Spleen (tissue), 11 donors: Measurements from ENCODE around the gene MEGF6. TPM values are rescaled to one million over a fixed set of nuclear protein-coding genes. Genes with fewer than 3 reads are reported as not detected.

Experiments used
- DNase-seq: peaks from one replicate; pipeline ENCODE4 v3.0.0-alpha.2; 2020
- H3K27ac ChIP-seq, 8 donors: fragments of 200-600 bp; sonication (generic) in 7 of 8; 1 replicate in 4 of 8; 2 replicates in 4 of 8; pipeline versions ENCODE4 v1.5.0 to v1.8.0; 2016 to 2021; ENCODE audit warnings: inconsistent platforms in 4 of 8, mild to moderate bottlenecking in 4 of 8, moderate library complexity in 1 of 8
- H3K27me3 ChIP-seq, 7 donors: fragments of 200-600 bp; sonication (generic) in 6 of 7; replicated peaks in 1 of 7; 1 replicate in 4 of 7; 2 replicates in 3 of 7; pipeline versions ENCODE4 v1.5.0 to v1.8.0; 2016 to 2021; ENCODE audit warnings: inconsistent platforms in 3 of 7, mild to moderate bottlenecking in 1 of 7
- H3K36me3 ChIP-seq, 6 donors: fragments of 200-600 bp; sonication (generic) in 5 of 6; 1 replicate in 4 of 6; 2 replicates in 2 of 6; pipeline versions ENCODE4 v1.5.0 to v1.8.0; 2016 to 2021; ENCODE audit warnings: inconsistent platforms in 2 of 6
- H3K4me1 ChIP-seq, 6 donors: fragments of 200-600 bp; sonication (generic) in 5 of 6; 1 replicate in 3 of 6; 2 replicates in 3 of 6; pipeline versions ENCODE4 v1.5.0 to v1.8.0; 2016 to 2021; ENCODE audit warnings: inconsistent platforms in 3 of 6
- H3K4me3 ChIP-seq, 8 donors: fragments of 200-600 bp; sonication (generic) in 7 of 8; 1 replicate in 4 of 8; 2 replicates in 4 of 8; pipeline versions ENCODE4 v1.5.0 to v1.8.0; 2016 to 2021; ENCODE audit warnings: inconsistent platforms in 4 of 8, mild to moderate bottlenecking in 4 of 8, moderate library complexity in 2 of 8
- H3K9me3 ChIP-seq, 8 donors: fragments of 200-600 bp; sonication (generic) in 7 of 8; 1 replicate in 4 of 8; 2 replicates in 4 of 8; pipeline versions ENCODE4 v1.5.0 to v1.8.0; 2016 to 2021; ENCODE audit warnings: inconsistent platforms in 4 of 8
- CTCF ChIP-seq, 11 experiments: fragments of 200-600 bp in 7 of 11; fragments of 450-650 bp in 4 of 11; sonication (generic) in 4 of 11; IDR thresholded peaks in 8 of 11; conservative IDR thresholded peaks in 3 of 11; 1 replicate in 7 of 11; 2 replicates in 4 of 11; pipeline versions ENCODE4 v1.4.0 to v1.8.0; 2016 to 2021; ENCODE audit warnings: antibody characterized with exemption in 11 of 11, inconsistent platforms in 4 of 11, mild to moderate bottlenecking in 1 of 11
- POLR2A ChIP-seq, 3 donors: fragments of 450-650 bp; IDR thresholded peaks; one replicate each; pipeline ENCODE4 v1.5.1; 2017; ENCODE audit warnings: antibody characterized with exemption in 3 of 3, mild to moderate bottlenecking in 1 of 3
- POLR2AphosphoS5 ChIP-seq, 3 donors: sonication (generic); formaldehyde crosslinking; IDR thresholded peaks; one replicate each; pipeline ENCODE4 v1.5.1; 2017; ENCODE audit warnings: antibody characterized with exemption in 3 of 3
- WGBS, 5 donors: extraction: QIAGEN DNeasy Blood & Tissue Kit in 3 of 5; methylation state at CpG; one replicate each; pipeline versions ENCODE4 v1.1.5 to v1.1.7; 2013 to 2018; 5-methylcytosine and 5-hydroxymethylcytosine counted together
- intact Hi-C: fragments of 100-400 bp; cut with DNase I; formaldehyde crosslinking; loops from one replicate; pipeline ENCODE4 v1.15.0; 2023; ENCODE audit warnings: low total_unique reads
- polyA plus RNA-seq, 3 donors: library from polyadenylated mRNA; stranded (reverse); fragments of 200-250 nt; gene quantifications; one replicate each; pipeline ENCODE4 v1.2.1, GENCODE V29; 2013
- total RNA-seq, 7 donors: library from RNA; depleted of rRNA in 3 of 7; stranded (reverse); fragments of >200 nt in 3 of 7; fragmentation: NEBNext Ultra II Directional in 4 of 7; extraction: Animal tissue kit (Norgen Biotek cat#: 25700) in 4 of 7; gene quantifications; one replicate each; pipeline versions ENCODE4 v1.1.0 to v1.2.1, GENCODE V29; 2016 to 2021
- donor health status: healthy with polysubstance abuse.
- donor health status: DM: no; HTN: no; CAD: no; lungs with moderate emphysema.
- donor health status: DM: no; HTN: no; CAD: no.
- donor health status: Bipolar disorder and iron deficiency.
- donor health status: healthy.
- donor health status: DM: no; HTN: no; CAD: no.
- donor health status: DM: yes; HTN: yes; CAD: no.

MEGF6 gene
- total and polyA plus RNA-seq, 10 donors: 8.7 to 39.5 (median 20.3) TPM

- intact Hi-C loops: no loop called here
- Histone ChIP-seq H3K27me3 (peaks cover 0 to 46% (median 0%) of the 10 kb centered on the region in 7 donors), H3K36me3 (no peaks in the 10 kb centered on the region), H3K4me3 (no peak overlapping the region), H3K27ac (no peak overlapping the region), H3K4me1 (peaks cover 0 to 22% (median 3%) of the 10 kb centered on the region in 6 donors), H3K9me3 (no peaks in the 10 kb centered on the region)
- no peak for DNase-seq
- TF ChIP-seq POLR2A (IDR thresholded peaks at IDR 0.05): no peak
- 79 to 91% (median 81%) methylated on average over 19 to 29 of the region's 29 CpGs for WGBS, 5 donors
Observed at GRCh38 chr1:3603571-3604467, 7.5 kb downstream of the MEGF6 start.

GRCh38 chr1:3603156-3603555 lies 8.2 kb downstream of the MEGF6 start:
- peaks cover 0 to 46% (median 4%) of the 10 kb centered on the region in 7 donors for H3K27me3 ChIP-seq
- H3K9me3 ChIP-seq: no peaks in the 10 kb centered on the region
- H3K4me3 ChIP-seq: no peak overlapping the region
- H3K36me3 ChIP-seq: no peaks in the 10 kb centered on the region
- H3K27ac ChIP-seq: no peak overlapping the region
- no peak for TF ChIP-seq CTCF (IDR thresholded peaks at IDR 0.05 in 8 of 11, conservative IDR thresholded peaks at IDR 0.05 in 3 of 11)
- TF ChIP-seq POLR2AphosphoS5 (IDR thresholded peaks at IDR 0.05): no peak
- no peak for TF ChIP-seq POLR2A (IDR thresholded peaks at IDR 0.05)
- DNase-seq: no peak
- intact Hi-C loops: no loop called here
- WGBS, 5 donors: 79 to 94% (median 86%) methylated on average over 9 to 11 of the region's 11 CpGs
- H3K4me1 ChIP-seq: peaks cover 6 to 27% (median 10%) of the 10 kb centered on the region in 6 donors

GRCh38 chr1:3602375-3602774 lies 8.9 kb downstream of the MEGF6 start:
- DNase-seq: no peak
- no peaks in the 10 kb centered on the region for H3K9me3 ChIP-seq
- peaks cover 0 to 46% (median 4%) of the 10 kb centered on the region in 7 donors for H3K27me3 ChIP-seq
- 77 to 91% (median 83%) methylated on average over 9 to 21 of the region's 21 CpGs for WGBS, 5 donors
- H3K27ac ChIP-seq: no peak overlapping the region
- H3K4me3 ChIP-seq: no peak overlapping the region
- no peaks in the 10 kb centered on the region for H3K36me3 ChIP-seq
- intact Hi-C loops: no loop called here
- peaks cover 14 to 35% (median 18%) of the 10 kb centered on the region in 6 donors for H3K4me1 ChIP-seq
- TF ChIP-seq POLR2A (IDR thresholded peaks at IDR 0.05) (no peak), POLR2AphosphoS5 (IDR thresholded peaks at IDR 0.05) (no peak), CTCF (IDR thresholded peaks at IDR 0.05 in 8 of 11, conservative IDR thresholded peaks at IDR 0.05 in 3 of 11) (no peak)

- Histone ChIP-seq H3K9me3 (no peaks in the 10 kb centered on the region), H3K4me1 (peaks cover 19 to 41% (median 24%) of the 10 kb centered on the region in 6 donors), H3K27ac (no peak overlapping the region), H3K27me3 (peaks cover 0 to 50% (median 4%) of the 10 kb centered on the region in 7 donors), H3K4me3 (no peak overlapping the region), H3K36me3 (no peaks in the 10 kb centered on the region)
- intact Hi-C loops: no loop called here
- no peak for DNase-seq
- 70 to 88% (median 86%) methylated on average over 10 to 16 of the region's 16 CpGs for WGBS, 5 donors
- TF ChIP-seq POLR2AphosphoS5 (IDR thresholded peaks at IDR 0.05) (no peak), CTCF (IDR thresholded peaks at IDR 0.05 in 8 of 11, conservative IDR thresholded peaks at IDR 0.05 in 3 of 11) (no peak), POLR2A (IDR thresholded peaks at IDR 0.05) (no peak)
Observed at GRCh38 chr1:3601743-3602142, 9.6 kb downstream of the MEGF6 start.
